ENCODE measurements around the gene MASP2.
"Not testable (repeated sequence)": the region's sequence is repeated elsewhere in the genome, so short reads cannot be mapped to it uniquely, and the experiment has no call there.

Gene MASP2

GRCh38 chr1:11058595-11059154 lies 11.6 kb upstream of the MASP2 start:
- no peak for DNase-seq (ENCODE audit: low read depth)

GRCh38 chr1:11058026-11058425 lies 11.0 kb upstream of the MASP2 start:
- no peak for DNase-seq (ENCODE audit: low read depth)

- no peak for DNase-seq (ENCODE audit: low read depth)
Measured at GRCh38 chr1:11057477-11057876, 10.4 kb upstream of the MASP2 start.

GRCh38 chr1:11056504-11056903 lies 9.5 kb upstream of the MASP2 start:
- DNase-seq (ENCODE audit: low read depth), result no peak

GRCh38 chr1:11055676-11056075 lies 8.6 kb upstream of the MASP2 start:
- DNase-seq (ENCODE audit: low read depth), result no peak

GRCh38 chr1:11054666-11055065 lies 7.6 kb upstream of the MASP2 start:
- no peak for DNase-seq (ENCODE audit: low read depth)

GRCh38 chr1:11054181-11054580 lies 7.1 kb upstream of the MASP2 start:
- no peak for DNase-seq (ENCODE audit: low read depth)

- no peak for DNase-seq (ENCODE audit: low read depth)
Measured at GRCh38 chr1:11053758-11054137, 6.7 kb upstream of the MASP2 start.

GRCh38 chr1:11052839-11053757 lies 6.1 kb upstream of the MASP2 start:
- DNase-seq (ENCODE audit: low read depth), result no peak

- DNase-seq (ENCODE audit: low read depth), result no peak
Measured at GRCh38 chr1:11051781-11052511, 4.9 kb upstream of the MASP2 start.

- DNase-seq (ENCODE audit: low read depth), result not testable (repeated sequence)
Measured at GRCh38 chr1:11051121-11051520, 4.1 kb upstream of the MASP2 start.

GRCh38 chr1:11046270-11046566 lies 821 bp downstream of the MASP2 start:
- DNase-seq (ENCODE audit: low read depth), result no peak

- DNase-seq (ENCODE audit: low read depth), result no peak
Measured at GRCh38 chr1:11045428-11046269, 1.4 kb downstream of the MASP2 start.

GRCh38 chr1:11044849-11045427 lies 2.1 kb downstream of the MASP2 start:
- DNase-seq (ENCODE audit: low read depth), result no peak

- DNase-seq (ENCODE audit: low read depth), result no peak
Measured at GRCh38 chr1:11044086-11044848, 2.8 kb downstream of the MASP2 start.

GRCh38 chr1:11042995-11043874 lies 3.8 kb downstream of the MASP2 start:
- no peak for DNase-seq (ENCODE audit: low read depth)

- no peak for DNase-seq (ENCODE audit: low read depth)
Measured at GRCh38 chr1:11042065-11042464, 5.0 kb downstream of the MASP2 start.

- no peak for DNase-seq (ENCODE audit: low read depth)
Measured at GRCh38 chr1:11041048-11041447, 6.0 kb downstream of the MASP2 start.

GRCh38 chr1:11040105-11040429 lies 7.0 kb downstream of the MASP2 start:
- DNase-seq (ENCODE audit: low read depth), result not testable (repeated sequence)
